IMR-90 (cell line): ENCODE measurements around the gene LHX5. TPM values are rescaled to one million over a fixed set of nuclear protein-coding genes. Genes with fewer than 3 reads are reported as not detected.

Experiments
- ATAC-seq: fragments of 200-7000 bp; cut with Tn5 transposase; 2 replicates; pipeline ENCODE4 v1.9.1; 2020; ENCODE audit warnings: low read depth, mild to moderate bottlenecking, moderate library complexity
- BruUV-seq: library from RNA; stranded (reverse); fragments of 400-500 nt; replicated peaks from 2 replicates; lab custom pipeline; 2021; lab: Mats Ljungman, UMichigan
- CTCF ChIA-PET: fragments of 300-600 bp; formaldehyde crosslinking; extraction: SDS; loops from one replicate; lab custom pipeline; 2021; ENCODE audit warnings: antibody characterized with exemption; lab: Yijun Ruan, JAX
- POLR2A ChIA-PET: fragments of 300-600 bp; sonication (Branson Sonifier 250); formaldehyde crosslinking; loops from one replicate; lab custom pipeline; 2022; ENCODE audit warnings: antibody characterized with exemption; ENCODE audit not compliant: unreplicated experiment; lab: Charles Lee
- DNase-seq: peaks from one replicate; pipeline ENCODE4 v3.0.0; 2013
- H2AFZ ChIP-seq: replicated peaks from 2 replicates; pipeline ENCODE3; 2013; ENCODE audit warnings: low read length, mild to moderate bottlenecking; ENCODE audit not compliant: poor library complexity
- H2AK5ac ChIP-seq: 2 replicates; pipeline ENCODE4 v1.6.1; 2013; ENCODE audit warnings: low read depth, low read length, inconsistent platforms
- H2AK9ac ChIP-seq: replicated peaks from 2 replicates; pipeline ENCODE3; 2013; ENCODE audit warnings: mild to moderate bottlenecking, low read depth, low read length, moderate library complexity; ENCODE audit not compliant: poor library complexity
- H2BK120ac ChIP-seq: 2 replicates; pipeline ENCODE4 v1.6.1; 2013; ENCODE audit warnings: low read depth, low read length, inconsistent platforms
- H2BK15ac ChIP-seq: 3 replicates; pipeline ENCODE4 v1.6.1; 2013; ENCODE audit warnings: low read depth, low read length, inconsistent platforms
- H2BK20ac ChIP-seq: 2 replicates; pipeline ENCODE4 v1.6.1; 2013; ENCODE audit warnings: low read depth, mild to moderate bottlenecking, inconsistent platforms, low read length, moderate library complexity
- H2BK5ac ChIP-seq: 2 replicates; pipeline ENCODE4 v1.6.1; 2013; ENCODE audit warnings: mild to moderate bottlenecking, low read depth, low read length, inconsistent platforms; ENCODE audit not compliant: poor library complexity, severe bottlenecking
- H3K14ac ChIP-seq: replicated peaks from 2 replicates; pipeline ENCODE4 v1.6.1; 2013; ENCODE audit warnings: low read depth, low read length, inconsistent platforms
- H3K18ac ChIP-seq: 2 replicates; pipeline ENCODE4 v1.6.1; 2013; ENCODE audit warnings: low read depth, low read length, control low read depth
- H3K23ac ChIP-seq: 2 replicates; pipeline ENCODE4 v1.6.1; 2013; ENCODE audit warnings: low read depth, low read length, inconsistent platforms
- H3K27ac ChIP-seq: 2 replicates; pipeline ENCODE4 v1.5.1; 2013; ENCODE audit warnings: mild to moderate bottlenecking, control low read depth, low read length; ENCODE audit not compliant: insufficient read depth
- H3K27me3 ChIP-seq: 2 replicates; pipeline ENCODE4 v1.6.1; 2013; ENCODE audit warnings: low read length; ENCODE audit not compliant: control insufficient read depth, insufficient read depth
- H3K36me3 ChIP-seq: 2 replicates; pipeline ENCODE4 v1.6.1; 2013; ENCODE audit warnings: low read length, mixed read lengths; ENCODE audit not compliant: control insufficient read depth, insufficient read depth
- H3K4ac ChIP-seq: 2 replicates; pipeline ENCODE4 v1.6.1; 2013; ENCODE audit warnings: low read depth, low read length, inconsistent platforms
- H3K4me1 ChIP-seq: 2 replicates; pipeline ENCODE4 v1.6.1; 2013; ENCODE audit warnings: low read length, mixed read lengths; ENCODE audit not compliant: control insufficient read depth, insufficient read depth
- H3K4me2 ChIP-seq: 2 replicates; pipeline ENCODE4 v1.6.1; 2013; ENCODE audit warnings: low read depth, mild to moderate bottlenecking, control low read depth, low read length, moderate library complexity
- H3K4me3 ChIP-seq: 2 replicates; pipeline ENCODE4 v1.5.1; 2013; ENCODE audit warnings: low read depth, mild to moderate bottlenecking, control low read depth, low read length, moderate library complexity; ENCODE audit not compliant: insufficient read depth
- H3K56ac ChIP-seq: 2 replicates; pipeline ENCODE4 v1.6.1; 2013; ENCODE audit warnings: low read length, inconsistent platforms; ENCODE audit not compliant: insufficient read depth; ENCODE audit errors: extremely low read depth
- H3K79me1 ChIP-seq, 2 experiments: 2 replicates each; pipeline ENCODE4 v1.6.1; 2013; ENCODE audit warnings: low read length in 2 of 2, inconsistent platforms in 1 of 2, low read depth in 1 of 2
- H3K9ac ChIP-seq: 2 replicates; pipeline ENCODE4 v1.6.1; 2013; ENCODE audit warnings: low read depth, low read length, control low read depth
- H3K9me1 ChIP-seq: 2 replicates; pipeline ENCODE4 v1.6.1; 2013; ENCODE audit warnings: low read length, inconsistent platforms; ENCODE audit not compliant: insufficient read depth
- H3K9me3 ChIP-seq: 2 replicates; pipeline ENCODE4 v1.6.1; 2013; ENCODE audit warnings: low read length; ENCODE audit not compliant: control insufficient read depth, insufficient read depth
- H4K20me1 ChIP-seq: 2 replicates; pipeline ENCODE4 v1.6.1; 2013; ENCODE audit warnings: low read length, inconsistent platforms; ENCODE audit not compliant: insufficient read depth
- H4K5ac ChIP-seq: 2 replicates; pipeline ENCODE4 v1.6.1; 2013; ENCODE audit warnings: mild to moderate bottlenecking, low read depth, low read length, control low read depth
- H4K8ac ChIP-seq, 2 experiments: 2 replicates each; pipeline ENCODE4 v1.6.1; 2013; ENCODE audit warnings: low read depth in 2 of 2, low read length in 2 of 2, control low read depth in 1 of 2, inconsistent platforms in 1 of 2
- H4K91ac ChIP-seq: 2 replicates; pipeline ENCODE4 v1.6.1; 2013; ENCODE audit warnings: low read depth, low read length, inconsistent platforms; ENCODE audit not compliant: insufficient read depth
- BHLHE40 ChIP-seq: fragments of 150-350 bp; IDR thresholded peaks from 2 replicates; pipeline ENCODE4 v1.6.1; 2016; ENCODE audit warnings: mild to moderate bottlenecking, low read depth, low read length
- CEBPB ChIP-seq: IDR thresholded peaks from 2 replicates; pipeline ENCODE4 v1.6.1; 2012; ENCODE audit warnings: low read depth, low read length, improper control_type of control experiment
- CHD1 ChIP-seq: IDR thresholded peaks from 2 replicates; pipeline ENCODE4 v1.6.1; 2012; ENCODE audit warnings: low read depth, low read length, improper control_type of control experiment
- FOS ChIP-seq: fragments of 150-350 bp; IDR thresholded peaks from 2 replicates; pipeline ENCODE4 v1.6.1; 2016; ENCODE audit warnings: low read depth, low read length
- MAFK ChIP-seq: IDR thresholded peaks from 2 replicates; pipeline ENCODE4 v1.6.1; 2012; ENCODE audit warnings: low read depth, low read length, improper control_type of control experiment
- MAZ ChIP-seq: IDR thresholded peaks from 2 replicates; pipeline ENCODE4 v1.6.1; 2012; ENCODE audit warnings: low read depth, mild to moderate bottlenecking, low read length, improper control_type of control experiment, moderate library complexity, borderline replicate concordance
- MXI1 ChIP-seq: IDR thresholded peaks from 2 replicates; pipeline ENCODE4 v1.6.1; 2012; ENCODE audit warnings: low read depth, mild to moderate bottlenecking, low read length, moderate library complexity, borderline replicate concordance
- NFE2L2 ChIP-seq: fragments of 150-350 bp; IDR thresholded peaks from 2 replicates; pipeline ENCODE4 v1.6.1; 2016; ENCODE audit warnings: low read depth, mild to moderate bottlenecking, low read length
- POLR2A ChIP-seq: IDR thresholded peaks from 2 replicates; pipeline ENCODE4 v1.6.1; 2012; ENCODE audit warnings: mild to moderate bottlenecking, low read depth, low read length
- RAD21 ChIP-seq: IDR thresholded peaks from 2 replicates; pipeline ENCODE4 v1.6.1; 2012; ENCODE audit warnings: low read length, improper control_type of control experiment
- RCOR1 ChIP-seq: IDR thresholded peaks from 2 replicates; pipeline ENCODE4 v1.6.1; 2012; ENCODE audit warnings: mild to moderate bottlenecking, low read length, improper control_type of control experiment; ENCODE audit not compliant: insufficient replicate concordance
- RFX5 ChIP-seq: IDR thresholded peaks from 2 replicates; pipeline ENCODE4 v1.8.0; 2012; ENCODE audit warnings: low read depth, mild to moderate bottlenecking, low read length, moderate library complexity
- SMC3 ChIP-seq: fragments of 150-350 bp; IDR thresholded peaks from 2 replicates; pipeline ENCODE4 v1.6.1; 2016; ENCODE audit warnings: low read depth, mild to moderate bottlenecking, antibody characterized with exemption, low read length, moderate library complexity
- WGBS, 2 experiments: methylation state at CpG; one replicate each; pipeline versions ENCODE4 v1.1.5 to v1.1.7; 2013; ENCODE audit warnings: missing lambda C conversion rate in 2 of 2; ENCODE audit not compliant: insufficient read length in 1 of 2; ENCODE audit errors: extremely low coverage in 2 of 2; 5-methylcytosine and 5-hydroxymethylcytosine counted together
- dilution Hi-C: fragments of 300-500 bp; cut with HindIII; formaldehyde crosslinking; loops from one replicate; pipeline ENCODE4 v1.14.3; 2018; ENCODE audit warnings: low sequenced_read_pairs; ENCODE audit not compliant: unreplicated experiment
- in situ Hi-C: fragments of 300-500 bp; cut with MboI; formaldehyde crosslinking; loops from 3 replicates; pipeline ENCODE4 v1.14.3; 2019; ENCODE audit warnings: low sequenced_read_pairs, inconsistent platforms, mixed read lengths
- intact Hi-C: fragments of 100-400 bp; cut with micrococcal nuclease; formaldehyde crosslinking; loops from 2 replicates; pipeline ENCODE4 v1.10.0; 2022
- polyA plus RNA-seq, 3 experiments: library from polyadenylated mRNA; depleted of rRNA; stranded (reverse); fragments of >200 nt; gene quantifications; 2 replicates each; pipeline ENCODE4 v1.2.3, GENCODE V29; 2012; ENCODE audit warnings: low replicate concordance in 1 of 3
- total RNA-seq: library from RNA; depleted of rRNA; stranded (reverse); fragments of >200 nt; gene quantifications from 2 replicates; pipeline ENCODE4 v1.2.3, GENCODE V29; 2012
- TF ChIP-seq, protein P1 (sequence below): fragments of 150-350 bp; IDR thresholded peaks from 2 replicates; pipeline ENCODE4 v1.6.1; 2017; ENCODE audit warnings: mild to moderate bottlenecking, antibody characterized with exemption, low read length, low read depth
- TF ChIP-seq, protein P2 (sequence below): conservative IDR thresholded peaks from 2 replicates; pipeline ENCODE4 v1.5.1; 2012; ENCODE audit warnings: mild to moderate bottlenecking, low read depth, low read length, improper control_type of control experiment
- TF ChIP-seq, protein P3 (sequence below): fragments of 150-350 bp; IDR thresholded peaks from 2 replicates; pipeline ENCODE4 v1.6.1; 2016; ENCODE audit warnings: low read depth, mild to moderate bottlenecking, low read length, moderate library complexity, borderline replicate concordance

Gene LHX5
- total and polyA plus RNA-seq, 2 of the 4 experiments (the other 2 are of a cell fraction), result not detected

DNA sequence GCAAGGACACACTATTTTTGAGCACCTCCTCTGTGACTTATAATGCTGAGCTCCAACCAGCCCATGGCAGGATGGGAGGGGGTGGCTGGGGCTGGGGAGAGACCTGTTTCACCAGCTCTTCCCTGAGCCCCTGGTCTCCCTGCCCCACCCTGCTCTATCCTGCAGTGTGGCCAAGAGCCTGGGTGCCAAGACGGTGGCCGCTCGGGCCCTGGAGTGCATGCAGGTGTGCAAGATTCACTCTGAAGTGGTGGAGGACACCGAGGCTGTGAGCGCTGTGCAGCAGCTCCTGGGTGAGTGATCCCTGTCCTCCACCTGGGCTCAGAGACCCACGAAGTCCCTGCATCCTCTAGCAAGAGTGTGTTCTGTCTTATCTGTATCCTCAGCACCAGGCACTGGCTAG lies 35.1 kb downstream of the LHX5 start:
- no peak overlapping the region for H3K27ac ChIP-seq
- H2BK120ac ChIP-seq, result no peak overlapping the region
- dilution Hi-C loops, result no loop called here
- H3K36me3 ChIP-seq, result no peaks in the 10 kb centered on the region
- no peak overlapping the region for H2AK5ac ChIP-seq
- no peak overlapping the region for H3K14ac ChIP-seq
- no peaks in the 10 kb centered on the region for H3K79me1 ChIP-seq
- CTCF ChIA-PET, result no interaction called here
- H3K56ac ChIP-seq, result no peak overlapping the region
- in situ Hi-C loops, result no loop called here
- H3K4me2 ChIP-seq, result no peak overlapping the region
- H2BK15ac ChIP-seq, result no peak overlapping the region
- no peak overlapping the region for H2BK20ac ChIP-seq
- DNase-seq (no peak), ATAC-seq (no peak)
- H3K9ac ChIP-seq, result no peak overlapping the region
- no peaks in the 10 kb centered on the region for H4K20me1 ChIP-seq
- H4K5ac ChIP-seq, result no peak overlapping the region
- H3K9me3 ChIP-seq, result no peaks in the 10 kb centered on the region
- no peak overlapping the region for H3K4me3 ChIP-seq
- no peak overlapping the region for H2AK9ac ChIP-seq
- H4K91ac ChIP-seq, result no peak overlapping the region
- no peak overlapping the region for H2AFZ ChIP-seq
- H3K4me1 ChIP-seq, result no peaks in the 10 kb centered on the region
- intact Hi-C loops, result no loop called here
- H3K23ac ChIP-seq, result no peak overlapping the region
- no peaks in the 10 kb centered on the region for H3K9me1 ChIP-seq
- no TSS peak for BruUV-seq
- H2BK5ac ChIP-seq, result no peak overlapping the region
- WGBS, 2 experiments, result 69% methylated on average over 3 of the region's 6 CpGs; no CpG with 5 or more reads in 1 of the 2 experiments
- TF ChIP-seq RFX5 (no peak), FOS (no peak), RCOR1 (no peak), CEBPB (no peak), SMC3 (no peak), POLR2A (no peak), MXI1 (no peak), CHD1 (no peak), NFE2L2 (no peak), RAD21 (no peak), MAZ (no peak), MAFK (no peak), BHLHE40 (no peak)
- TF ChIP-seq, protein P1, sequence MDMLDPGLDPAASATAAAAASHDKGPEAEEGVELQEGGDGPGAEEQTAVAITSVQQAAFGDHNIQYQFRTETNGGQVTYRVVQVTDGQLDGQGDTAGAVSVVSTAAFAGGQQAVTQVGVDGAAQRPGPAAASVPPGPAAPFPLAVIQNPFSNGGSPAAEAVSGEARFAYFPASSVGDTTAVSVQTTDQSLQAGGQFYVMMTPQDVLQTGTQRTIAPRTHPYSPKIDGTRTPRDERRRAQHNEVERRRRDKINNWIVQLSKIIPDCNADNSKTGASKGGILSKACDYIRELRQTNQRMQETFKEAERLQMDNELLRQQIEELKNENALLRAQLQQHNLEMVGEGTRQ, result no peak
- TF ChIP-seq, protein P2, sequence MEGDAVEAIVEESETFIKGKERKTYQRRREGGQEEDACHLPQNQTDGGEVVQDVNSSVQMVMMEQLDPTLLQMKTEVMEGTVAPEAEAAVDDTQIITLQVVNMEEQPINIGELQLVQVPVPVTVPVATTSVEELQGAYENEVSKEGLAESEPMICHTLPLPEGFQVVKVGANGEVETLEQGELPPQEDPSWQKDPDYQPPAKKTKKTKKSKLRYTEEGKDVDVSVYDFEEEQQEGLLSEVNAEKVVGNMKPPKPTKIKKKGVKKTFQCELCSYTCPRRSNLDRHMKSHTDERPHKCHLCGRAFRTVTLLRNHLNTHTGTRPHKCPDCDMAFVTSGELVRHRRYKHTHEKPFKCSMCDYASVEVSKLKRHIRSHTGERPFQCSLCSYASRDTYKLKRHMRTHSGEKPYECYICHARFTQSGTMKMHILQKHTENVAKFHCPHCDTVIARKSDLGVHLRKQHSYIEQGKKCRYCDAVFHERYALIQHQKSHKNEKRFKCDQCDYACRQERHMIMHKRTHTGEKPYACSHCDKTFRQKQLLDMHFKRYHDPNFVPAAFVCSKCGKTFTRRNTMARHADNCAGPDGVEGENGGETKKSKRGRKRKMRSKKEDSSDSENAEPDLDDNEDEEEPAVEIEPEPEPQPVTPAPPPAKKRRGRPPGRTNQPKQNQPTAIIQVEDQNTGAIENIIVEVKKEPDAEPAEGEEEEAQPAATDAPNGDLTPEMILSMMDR, result no peak
- TF ChIP-seq, protein P3, sequence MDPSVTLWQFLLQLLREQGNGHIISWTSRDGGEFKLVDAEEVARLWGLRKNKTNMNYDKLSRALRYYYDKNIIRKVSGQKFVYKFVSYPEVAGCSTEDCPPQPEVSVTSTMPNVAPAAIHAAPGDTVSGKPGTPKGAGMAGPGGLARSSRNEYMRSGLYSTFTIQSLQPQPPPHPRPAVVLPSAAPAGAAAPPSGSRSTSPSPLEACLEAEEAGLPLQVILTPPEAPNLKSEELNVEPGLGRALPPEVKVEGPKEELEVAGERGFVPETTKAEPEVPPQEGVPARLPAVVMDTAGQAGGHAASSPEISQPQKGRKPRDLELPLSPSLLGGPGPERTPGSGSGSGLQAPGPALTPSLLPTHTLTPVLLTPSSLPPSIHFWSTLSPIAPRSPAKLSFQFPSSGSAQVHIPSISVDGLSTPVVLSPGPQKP, result no peak
- H3K27me3 ChIP-seq, result peaks cover 9% of the 10 kb centered on the region
- H3K18ac ChIP-seq, result no peak overlapping the region
- H4K8ac ChIP-seq, result no peak overlapping the region
- POLR2A ChIA-PET, result no interaction called here
- H3K4ac ChIP-seq, result no peak overlapping the region
